IPS-20b (cell line): ENCODE measurements around the gene CPT2.

Source experiments
- H3K27ac ChIP-seq: one replicate; pipeline ENCODE4 v1.5.1; 2013; ENCODE audit warnings: low read length
- H3K27me3 ChIP-seq: 2 replicates; pipeline ENCODE4 v1.6.1; 2013; ENCODE audit warnings: mild to moderate bottlenecking, low read length, inconsistent platforms; ENCODE audit not compliant: insufficient read depth
- H3K36me3 ChIP-seq: 2 replicates; pipeline ENCODE4 v1.6.1; 2013; ENCODE audit warnings: low read depth, mild to moderate bottlenecking, inconsistent platforms, low read length, moderate library complexity; ENCODE audit not compliant: insufficient read depth
- H3K4me1 ChIP-seq: 2 replicates; pipeline ENCODE4 v1.6.1; 2013; ENCODE audit warnings: mild to moderate bottlenecking, control low read depth, inconsistent platforms, low read length, moderate library complexity; ENCODE audit not compliant: insufficient read depth
- H3K4me3 ChIP-seq: 2 replicates; pipeline ENCODE4 v1.5.1; 2013; ENCODE audit warnings: mild to moderate bottlenecking, low read length, inconsistent platforms
- H3K9ac ChIP-seq: 2 replicates; pipeline ENCODE4 v1.6.1; 2013; ENCODE audit warnings: low read depth, mild to moderate bottlenecking, inconsistent platforms, low read length, moderate library complexity
- H3K9me3 ChIP-seq: 2 replicates; pipeline ENCODE4 v1.6.1; 2013; ENCODE audit warnings: mild to moderate bottlenecking, low read depth, low read length, inconsistent platforms; ENCODE audit not compliant: insufficient read depth

Gene CPT2

GRCh38 chr1:53220962-53221286 is 24.3 kb downstream of the CPT2 start:
- Histone ChIP-seq H3K27me3 (no peaks in the 10 kb centered on the region), H3K4me1 (peaks cover 9% of the 10 kb centered on the region)

GRCh38 chr1:53237638-53238037 is 41.0 kb downstream of the CPT2 start:
- Histone ChIP-seq H3K27me3 (no peaks in the 10 kb centered on the region), H3K36me3 (peaks cover 36% of the 10 kb centered on the region), H3K4me1 (no peaks in the 10 kb centered on the region), H3K9ac (peak overlapping the region; percentile 95), H3K27ac (no peak overlapping the region), H3K9me3 (no peaks in the 10 kb centered on the region), H3K4me3 (peak overlapping the region; percentile 98)

More at GRCh38 chr1:53220962-53221286, 24.3 kb downstream of the CPT2 start:
- H3K9ac ChIP-seq = peak overlapping the region; percentile 90
- peaks cover 21% of the 10 kb centered on the region for H3K36me3 ChIP-seq
- no peaks in the 10 kb centered on the region for H3K9me3 ChIP-seq
- peak overlapping the region; percentile 78 for H3K4me3 ChIP-seq
- peak overlapping the region; percentile 36 for H3K27ac ChIP-seq

DNA sequence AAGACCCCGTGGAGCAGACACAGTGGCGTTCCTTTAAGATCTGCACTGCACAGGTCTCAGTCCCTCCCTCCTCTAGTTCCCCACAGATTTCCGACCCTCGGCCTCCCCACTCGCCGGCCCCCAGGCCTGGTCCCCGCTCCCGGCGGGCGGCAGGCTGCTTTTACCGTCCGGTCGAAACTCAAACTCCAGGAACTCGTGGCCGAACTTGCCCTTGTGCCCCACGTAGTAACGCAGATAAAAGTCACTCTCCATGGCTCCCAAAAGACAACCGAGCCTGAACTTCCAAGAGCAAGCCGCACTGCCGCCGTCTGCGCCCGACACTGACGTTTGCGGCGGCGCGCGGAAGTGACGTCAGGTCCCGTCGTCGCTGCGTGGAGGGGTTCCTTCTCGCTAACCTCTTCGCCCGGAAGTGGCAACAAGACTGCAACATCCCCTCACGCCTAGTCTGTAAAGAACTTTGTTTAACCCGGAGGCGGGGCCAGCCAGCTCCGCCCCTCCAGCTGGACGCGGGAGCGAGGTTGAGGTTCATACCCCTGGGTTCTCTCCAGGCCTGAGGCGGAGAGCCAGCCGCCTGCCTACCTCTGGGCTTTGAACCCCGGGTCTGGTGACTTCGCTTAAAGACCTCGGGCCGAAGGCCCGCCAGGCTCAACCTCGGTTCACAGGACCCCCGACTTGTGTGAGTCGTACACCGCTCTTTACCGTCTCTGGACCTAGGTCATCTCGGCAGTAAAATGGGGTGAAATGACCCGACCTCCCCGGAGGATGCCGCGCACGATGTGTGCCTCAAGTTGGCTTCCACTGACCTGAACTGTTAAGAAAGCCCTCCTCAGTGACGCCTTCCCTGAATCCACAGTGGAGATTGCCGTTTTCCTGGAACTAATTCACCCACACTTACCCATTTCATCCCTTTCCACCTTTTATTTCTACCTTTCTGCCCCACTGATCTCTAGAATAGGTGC is 41.9 kb downstream of the CPT2 start, which contains the start of gene MAGOH:
TSS of gene MAGOH (minus strand) at position 322 of the 959 bp plus-strand sequence. CDS start at position 252, 70 bp downstream.
- peak within 1 kb of the TSS; percentile 98 for H3K4me3 ChIP-seq
- peaks cover 29% of the 10 kb centered on the region for H3K36me3 ChIP-seq
- H3K27me3 ChIP-seq = no peaks in the 10 kb centered on the region
- H3K9me3 ChIP-seq = no peaks in the 10 kb centered on the region
- no peak within 1 kb of the TSS for H3K27ac ChIP-seq
- H3K9ac ChIP-seq = peak within 1 kb of the TSS; percentile 95
- H3K4me1 ChIP-seq = no peaks in the 10 kb centered on the region

DNA sequence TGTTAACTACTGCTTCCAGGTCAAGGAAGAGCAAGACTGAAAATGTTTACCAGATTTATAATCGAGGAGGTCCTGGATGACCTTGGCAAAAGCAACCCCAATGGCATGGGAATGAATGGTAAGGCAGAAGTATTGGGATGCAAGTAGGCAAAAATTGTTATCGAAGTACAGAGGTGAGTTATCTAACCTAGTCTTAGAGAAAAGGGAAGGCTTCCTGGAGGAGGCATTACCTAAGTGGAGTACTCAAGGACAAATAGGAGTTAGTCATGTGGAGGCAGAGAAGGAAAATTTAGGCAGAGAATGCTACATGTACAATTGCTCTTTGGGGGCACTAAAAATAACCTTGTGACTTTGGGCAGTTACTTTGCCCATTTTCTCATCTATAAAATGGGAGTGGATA is 45.2 kb downstream of the CPT2 start:
- Histone ChIP-seq H3K27me3 (no peaks in the 10 kb centered on the region), H3K9ac (no peak overlapping the region), H3K4me3 (no peak overlapping the region), H3K36me3 (peaks cover 26% of the 10 kb centered on the region), H3K27ac (no peak overlapping the region), H3K4me1 (no peaks in the 10 kb centered on the region), H3K9me3 (no peaks in the 10 kb centered on the region)

GRCh38 chr1:53242381-53242780 is 45.8 kb downstream of the CPT2 start:
- Histone ChIP-seq H3K27ac (no peak overlapping the region), H3K27me3 (no peaks in the 10 kb centered on the region), H3K9me3 (no peaks in the 10 kb centered on the region), H3K4me3 (no peak overlapping the region), H3K4me1 (no peaks in the 10 kb centered on the region), H3K36me3 (peaks cover 31% of the 10 kb centered on the region), H3K9ac (no peak overlapping the region)

DNA sequence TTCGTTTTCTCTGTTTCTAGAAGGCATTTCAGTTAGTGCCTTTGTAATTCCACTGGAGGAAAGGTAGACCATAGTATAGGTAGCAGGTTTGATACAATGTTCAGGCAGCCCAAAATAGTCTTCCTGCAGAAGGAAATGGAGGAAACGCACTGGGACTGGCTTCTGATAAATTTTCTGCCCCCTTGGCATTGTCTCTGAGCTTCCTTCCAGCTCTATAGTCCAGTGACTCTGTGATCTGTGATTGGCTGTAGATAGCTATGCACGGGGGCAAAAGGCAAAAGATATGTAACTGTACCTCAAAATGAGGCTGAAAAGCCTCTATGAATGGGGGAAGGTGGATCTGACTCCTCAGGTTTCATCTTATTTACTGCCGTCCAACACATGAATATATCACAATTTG is 47.5 kb downstream of the CPT2 start:
- Histone ChIP-seq H3K4me3 (no peak overlapping the region), H3K27me3 (no peaks in the 10 kb centered on the region), H3K27ac (no peak overlapping the region), H3K9me3 (no peaks in the 10 kb centered on the region), H3K4me1 (no peaks in the 10 kb centered on the region), H3K36me3 (peaks cover 49% of the 10 kb centered on the region), H3K9ac (no peak overlapping the region)

DNA sequence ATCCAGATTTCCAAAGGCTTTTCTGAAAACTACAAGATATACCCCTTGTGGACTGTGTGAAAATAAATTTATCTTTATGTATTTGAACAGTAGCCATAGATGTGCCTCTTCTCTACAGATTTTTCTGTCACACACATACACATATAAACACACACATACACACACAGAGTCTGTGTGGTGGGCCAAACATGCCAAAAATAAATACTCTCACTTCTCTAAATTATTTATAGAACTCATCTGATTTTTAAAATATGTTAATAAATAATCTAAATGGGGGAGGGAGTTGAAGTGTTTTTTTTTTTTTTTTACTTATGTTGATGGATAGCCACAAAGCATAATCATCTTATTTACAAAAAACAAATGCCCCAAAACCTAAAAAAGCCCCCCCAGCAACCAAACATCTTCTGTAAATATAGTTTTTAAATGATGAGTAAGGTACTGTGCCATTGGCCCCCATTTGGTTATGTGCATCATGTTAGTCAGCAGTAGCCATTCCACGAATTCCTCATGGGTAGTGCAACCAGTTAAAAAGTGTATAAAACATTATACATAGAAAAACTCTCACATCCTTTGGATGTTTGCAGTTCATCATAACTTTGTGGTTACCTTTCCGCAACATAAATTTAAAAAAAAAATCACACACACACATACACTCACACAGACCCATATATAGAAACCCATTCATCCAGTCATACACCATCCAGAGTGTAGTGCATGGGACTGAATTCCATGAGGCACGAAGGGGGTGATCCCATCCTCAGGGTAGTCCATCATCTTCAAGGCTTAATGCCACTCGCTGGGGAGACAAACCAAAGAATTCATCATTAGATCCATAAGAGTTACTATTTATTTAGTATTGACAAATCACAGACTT is 49.9 kb downstream of the CPT2 start:
- no peaks in the 10 kb centered on the region for H3K9me3 ChIP-seq
- no peaks in the 10 kb centered on the region for H3K27me3 ChIP-seq
- no peak overlapping the region for H3K4me3 ChIP-seq
- H3K9ac ChIP-seq = no peak overlapping the region
- H3K27ac ChIP-seq = no peak overlapping the region
- no peaks in the 10 kb centered on the region for H3K4me1 ChIP-seq
- peaks cover 73% of the 10 kb centered on the region for H3K36me3 ChIP-seq

DNA sequence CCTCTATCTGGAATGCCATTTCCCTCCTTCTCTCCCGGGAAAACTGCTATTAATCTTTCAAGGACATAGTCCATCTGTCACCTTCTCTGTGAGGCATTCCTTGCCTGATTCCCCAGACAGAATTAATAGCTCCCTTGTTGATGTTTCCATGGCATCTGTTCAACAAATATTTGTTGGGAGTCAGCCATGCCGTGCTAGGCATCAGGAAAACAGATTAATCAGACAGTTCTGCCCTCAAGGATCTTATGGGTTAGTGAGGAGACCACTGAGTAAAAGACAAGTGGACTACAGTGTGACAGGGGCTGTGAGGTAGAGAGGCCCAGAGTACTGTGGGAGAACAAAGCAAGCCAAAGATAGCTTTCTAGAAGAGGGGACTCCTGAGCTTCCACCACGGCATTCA is 53.1 kb downstream of the CPT2 start:
- no peaks in the 10 kb centered on the region for H3K9me3 ChIP-seq
- H3K9ac ChIP-seq = no peak overlapping the region
- H3K4me3 ChIP-seq = no peak overlapping the region
- no peaks in the 10 kb centered on the region for H3K4me1 ChIP-seq
- H3K36me3 ChIP-seq = peaks cover 96% of the 10 kb centered on the region
- no peaks in the 10 kb centered on the region for H3K27me3 ChIP-seq
- no peak overlapping the region for H3K27ac ChIP-seq

GRCh38 chr1:53250325-53250724 is 53.7 kb downstream of the CPT2 start:
- Histone ChIP-seq H3K9me3 (no peaks in the 10 kb centered on the region), H3K4me3 (no peak overlapping the region), H3K4me1 (no peaks in the 10 kb centered on the region), H3K27me3 (no peaks in the 10 kb centered on the region), H3K27ac (no peak overlapping the region), H3K9ac (no peak overlapping the region), H3K36me3 (peaks cover 96% of the 10 kb centered on the region)

- no peak overlapping the region for H3K27ac ChIP-seq
- no peaks in the 10 kb centered on the region for H3K27me3 ChIP-seq
- no peaks in the 10 kb centered on the region for H3K4me1 ChIP-seq
- peaks cover 96% of the 10 kb centered on the region for H3K36me3 ChIP-seq
- no peaks in the 10 kb centered on the region for H3K9me3 ChIP-seq
- no peak overlapping the region for H3K4me3 ChIP-seq
- no peak overlapping the region for H3K9ac ChIP-seq
These were observed 57.5 kb downstream of the CPT2 start for GRCh38 chr1:53254011-53254640.

GRCh38 chr1:53255031-53255430 is 58.4 kb downstream of the CPT2 start:
- Histone ChIP-seq H3K27me3 (no peaks in the 10 kb centered on the region), H3K4me1 (no peaks in the 10 kb centered on the region), H3K36me3 (peaks cover 96% of the 10 kb centered on the region), H3K4me3 (no peak overlapping the region), H3K9ac (no peak overlapping the region), H3K9me3 (no peaks in the 10 kb centered on the region), H3K27ac (no peak overlapping the region)
